ENCODE data around the gene RARS2.
A peak's percentile ranks its signal among the peaks of the same experiment; 100 is the strongest.
"Not testable (repeated sequence)": the region's sequence is repeated elsewhere in the genome, so short reads cannot be mapped to it uniquely, and the experiment has no call there.

RARS2 gene, protein sequence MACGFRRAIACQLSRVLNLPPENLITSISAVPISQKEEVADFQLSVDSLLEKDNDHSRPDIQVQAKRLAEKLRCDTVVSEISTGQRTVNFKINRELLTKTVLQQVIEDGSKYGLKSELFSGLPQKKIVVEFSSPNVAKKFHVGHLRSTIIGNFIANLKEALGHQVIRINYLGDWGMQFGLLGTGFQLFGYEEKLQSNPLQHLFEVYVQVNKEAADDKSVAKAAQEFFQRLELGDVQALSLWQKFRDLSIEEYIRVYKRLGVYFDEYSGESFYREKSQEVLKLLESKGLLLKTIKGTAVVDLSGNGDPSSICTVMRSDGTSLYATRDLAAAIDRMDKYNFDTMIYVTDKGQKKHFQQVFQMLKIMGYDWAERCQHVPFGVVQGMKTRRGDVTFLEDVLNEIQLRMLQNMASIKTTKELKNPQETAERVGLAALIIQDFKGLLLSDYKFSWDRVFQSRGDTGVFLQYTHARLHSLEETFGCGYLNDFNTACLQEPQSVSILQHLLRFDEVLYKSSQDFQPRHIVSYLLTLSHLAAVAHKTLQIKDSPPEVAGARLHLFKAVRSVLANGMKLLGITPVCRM

DNA sequence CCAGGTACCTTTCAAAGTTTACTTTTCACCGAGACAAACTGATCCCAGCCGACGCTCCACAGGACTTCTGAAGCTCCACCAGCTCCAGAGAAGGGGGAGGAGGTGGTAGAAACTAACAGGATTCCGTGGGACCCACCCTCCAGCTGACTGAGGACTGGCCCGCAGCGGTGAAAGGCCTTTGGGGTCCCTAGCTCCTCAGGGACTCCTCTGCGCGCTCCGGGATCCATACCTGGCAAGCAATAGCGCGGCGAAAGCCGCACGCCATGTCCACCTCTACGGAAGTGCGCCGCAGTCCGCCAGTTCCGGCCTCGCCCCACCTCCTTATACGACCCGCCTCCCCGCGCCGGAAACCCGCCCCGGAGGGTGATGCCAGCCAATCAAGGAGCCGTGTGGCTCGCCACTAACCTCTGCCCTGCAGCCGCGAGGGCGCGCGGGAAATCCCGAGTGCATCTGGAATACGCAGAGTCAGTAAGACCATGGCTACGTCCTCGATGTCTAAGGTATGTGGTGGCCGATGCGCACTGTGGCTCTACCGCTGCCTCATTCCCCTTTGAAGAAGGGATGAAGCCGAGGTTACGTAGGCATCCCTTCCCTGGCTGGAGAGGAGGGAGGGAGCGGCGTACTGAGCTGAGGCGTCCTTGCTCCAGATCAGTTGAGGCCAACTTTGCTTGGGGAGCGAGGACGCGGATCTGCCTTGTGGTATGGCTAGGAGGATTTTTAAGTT lies at the start of gene RARS2, which contains the start of gene ORC3:
Gene RARS2, minus strand, starts transcription at position 295 of the 724 bp plus-strand sequence. Its CDS starts 30 bp downstream, at position 265.
Gene ORC3, plus strand, starts transcription at position 443 of the 724 bp plus-strand sequence. Its CDS starts 34 bp downstream, at position 477.
- peak; percentile 86 to 95 for DNase-seq (ENCODE audit: low read depth in 2 of 2)

GRCh38 chr6:87639373-87639772 lies 49.6 kb upstream of the RARS2 start:
- no peak for DNase-seq (ENCODE audit: low read depth in 2 of 2)

DNA sequence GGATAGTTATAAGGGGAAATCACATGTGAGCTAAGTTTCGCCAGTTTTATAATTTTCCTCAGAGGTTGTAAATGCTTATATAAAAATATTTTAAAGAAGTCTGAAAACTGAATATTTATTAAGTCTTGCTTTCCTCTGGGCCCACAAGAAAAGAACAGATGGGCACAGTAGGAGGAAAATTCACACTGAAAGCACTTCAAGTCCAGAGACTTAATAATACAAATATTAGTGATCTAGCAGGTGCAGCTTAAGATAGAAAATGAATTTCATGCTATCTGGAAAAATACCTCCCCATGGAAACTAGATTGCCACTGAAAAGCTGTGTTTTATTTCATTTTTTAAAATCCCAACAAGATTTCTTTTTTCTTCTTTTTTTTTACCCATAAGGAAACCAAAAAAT lies 47.3 kb upstream of the RARS2 start:
- DNase-seq (ENCODE audit: low read depth in 2 of 2) = no peak

GRCh38 chr6:87636315-87636714 lies 46.5 kb upstream of the RARS2 start:
- DNase-seq (ENCODE audit: low read depth in 2 of 2) = no peak

DNA sequence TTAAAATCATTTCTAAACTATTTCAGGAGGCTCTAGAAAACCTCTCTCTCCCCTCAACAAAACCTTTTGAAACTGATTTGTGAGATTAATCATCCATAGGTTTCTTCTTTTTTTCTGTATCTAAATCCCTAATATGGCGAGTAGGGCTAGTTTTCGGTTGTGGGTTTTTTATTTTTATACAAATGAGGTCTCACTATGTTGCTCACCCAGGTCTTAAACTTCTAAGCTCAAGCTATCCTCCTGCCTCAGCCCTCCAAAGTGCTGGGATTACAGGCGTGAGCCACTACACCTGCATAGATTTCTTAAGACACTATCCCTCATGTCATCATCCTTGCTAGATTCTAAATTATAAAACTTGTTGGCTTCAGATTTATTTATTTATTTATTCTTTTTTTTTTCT lies 44.1 kb upstream of the RARS2 start:
- no peak for DNase-seq (ENCODE audit: low read depth in 2 of 2)

DNA sequence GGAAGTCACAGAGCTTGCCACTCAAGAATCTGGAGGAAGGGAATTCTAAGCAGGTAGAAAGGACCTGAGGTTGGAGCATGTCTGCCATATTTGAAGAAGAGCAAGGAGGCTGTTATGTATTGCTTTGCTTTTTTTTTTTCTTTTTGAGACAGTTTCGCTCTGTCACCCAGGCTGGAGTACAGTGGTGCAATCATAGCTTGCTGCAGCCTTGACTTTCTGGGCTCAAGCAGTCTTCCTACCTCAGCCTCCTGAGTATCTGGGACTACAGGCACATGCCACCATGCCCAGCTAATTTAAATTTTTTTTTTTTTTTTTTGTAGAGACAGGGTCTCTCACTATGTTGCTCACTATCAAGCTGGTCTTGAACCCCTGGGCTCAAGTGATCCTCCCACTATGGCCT lies 41.0 kb upstream of the RARS2 start:
- DNase-seq (ENCODE audit: low read depth in 2 of 2) = no peak

GRCh38 chr6:87628881-87629280 lies 39.1 kb upstream of the RARS2 start:
- no peak for DNase-seq (ENCODE audit: low read depth in 2 of 2)

DNA sequence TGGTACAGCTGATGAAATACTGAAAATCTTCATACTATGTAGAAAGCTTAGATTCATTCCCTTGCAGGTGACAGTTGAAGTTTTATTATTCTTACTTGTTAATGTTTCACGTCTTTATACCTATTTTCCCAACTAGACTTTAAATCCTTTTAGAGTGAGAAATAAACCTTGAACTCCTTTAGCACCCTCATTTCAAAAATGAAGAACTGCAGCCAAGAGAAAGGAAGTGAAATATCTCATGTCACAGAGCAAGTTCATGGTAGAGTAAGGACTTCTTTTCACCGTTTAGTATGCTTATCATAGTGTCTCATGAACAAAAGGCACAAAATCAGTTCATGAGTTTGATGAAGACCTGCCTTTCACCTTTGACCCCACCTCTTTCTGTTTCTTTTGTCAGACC lies 38.6 kb upstream of the RARS2 start:
- no peak for DNase-seq (ENCODE audit: low read depth in 2 of 2)

DNA sequence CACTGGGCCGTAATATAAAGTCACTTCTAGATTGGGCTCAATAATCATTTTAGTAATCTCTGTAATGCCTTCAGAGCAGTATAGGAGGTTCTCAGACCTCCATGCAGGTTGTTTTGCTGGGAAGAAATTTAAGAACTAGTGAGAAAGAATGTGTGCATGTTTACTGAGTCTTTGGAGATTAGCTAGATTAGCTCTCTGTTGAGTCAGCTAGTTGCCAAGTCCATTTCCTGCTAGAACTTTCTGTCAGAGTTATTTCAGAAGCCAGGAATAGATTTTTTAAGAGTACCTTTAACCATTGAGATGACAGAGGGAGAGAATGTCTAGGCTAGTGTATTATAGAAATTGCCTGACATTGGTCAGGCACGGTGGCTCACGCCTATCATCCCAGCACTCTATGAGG lies 33.5 kb upstream of the RARS2 start:
- no peak for DNase-seq (ENCODE audit: low read depth in 2 of 2)

- no peak for DNase-seq (ENCODE audit: low read depth in 2 of 2)
These were observed 28.7 kb upstream of the RARS2 start for GRCh38 chr6:87618531-87618930.

GRCh38 chr6:87617405-87617804 lies 27.6 kb upstream of the RARS2 start:
- no peak for DNase-seq (ENCODE audit: low read depth in 2 of 2)

DNA sequence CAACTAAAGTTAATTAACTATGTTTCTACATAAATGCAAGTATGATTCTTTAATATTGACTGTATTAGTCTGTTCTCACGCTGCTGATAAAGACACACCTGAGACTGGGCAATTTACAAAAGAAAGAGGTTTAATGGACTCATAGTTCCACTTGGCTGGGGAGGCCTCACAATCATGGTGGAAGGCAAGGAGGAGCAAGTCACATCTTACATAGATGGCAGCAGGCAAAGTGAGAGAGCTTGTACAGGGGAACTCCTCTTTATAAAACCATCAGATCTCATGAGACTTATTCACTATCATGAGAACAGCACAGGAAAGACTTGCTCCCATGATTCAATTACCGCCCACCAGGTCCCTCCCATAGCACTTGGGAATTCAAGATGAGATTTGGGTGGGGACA lies 23.2 kb upstream of the RARS2 start:
- not testable (repeated sequence) for DNase-seq (ENCODE audit: low read depth in 2 of 2)

DNA sequence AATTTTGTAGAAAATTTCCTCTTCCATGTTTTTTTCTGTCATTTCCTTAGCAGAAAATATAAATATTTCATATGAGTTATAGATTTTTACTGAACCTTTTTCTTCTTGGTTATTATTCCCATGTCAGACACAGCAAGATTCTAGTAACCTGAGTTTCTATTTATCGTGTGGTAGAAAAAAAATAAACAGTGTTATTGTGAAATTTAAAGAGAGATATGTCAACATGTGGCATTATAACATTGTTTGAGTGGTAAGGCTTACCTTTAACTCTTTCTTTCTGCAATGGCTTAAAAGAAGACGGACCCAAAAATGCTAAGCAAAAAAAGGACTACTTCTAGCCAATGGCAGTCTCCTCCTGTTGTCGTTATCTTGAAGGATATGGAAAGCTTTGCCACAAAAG lies 19.0 kb upstream of the RARS2 start:
- DNase-seq (ENCODE audit: low read depth in 2 of 2) = no peak

- DNase-seq (ENCODE audit: low read depth in 2 of 2) = no peak
These were observed 16.4 kb upstream of the RARS2 start for GRCh38 chr6:87606199-87606598.

GRCh38 chr6:87600576-87600975 lies 10.8 kb upstream of the RARS2 start:
- DNase-seq (ENCODE audit: low read depth in 2 of 2) = no peak

DNA sequence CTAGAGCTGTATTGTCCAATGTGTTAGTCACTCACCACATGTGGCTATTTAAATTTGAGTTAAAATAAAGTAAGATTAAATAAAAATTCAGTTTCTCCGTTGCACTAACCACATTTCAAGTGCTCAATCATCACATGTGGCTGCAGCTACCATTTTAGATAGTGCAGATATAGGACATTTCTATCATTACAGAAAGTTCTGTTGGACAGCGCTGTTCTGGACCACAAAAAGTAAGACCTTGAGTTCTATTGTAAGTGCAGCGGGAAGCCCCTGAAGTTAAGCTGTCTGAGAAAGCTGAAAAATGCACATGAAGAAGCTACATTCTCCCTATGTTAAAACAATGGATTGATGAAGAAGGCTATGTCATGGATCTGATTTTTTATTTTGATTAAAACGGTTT lies 1.2 kb upstream of the RARS2 start:
- DNase-seq (ENCODE audit: low read depth in 2 of 2) = no peak

GRCh38 chr6:87590417-87590880 lies 662 bp upstream of the RARS2 start:
- no peak for DNase-seq (ENCODE audit: low read depth in 2 of 2)

DNA sequence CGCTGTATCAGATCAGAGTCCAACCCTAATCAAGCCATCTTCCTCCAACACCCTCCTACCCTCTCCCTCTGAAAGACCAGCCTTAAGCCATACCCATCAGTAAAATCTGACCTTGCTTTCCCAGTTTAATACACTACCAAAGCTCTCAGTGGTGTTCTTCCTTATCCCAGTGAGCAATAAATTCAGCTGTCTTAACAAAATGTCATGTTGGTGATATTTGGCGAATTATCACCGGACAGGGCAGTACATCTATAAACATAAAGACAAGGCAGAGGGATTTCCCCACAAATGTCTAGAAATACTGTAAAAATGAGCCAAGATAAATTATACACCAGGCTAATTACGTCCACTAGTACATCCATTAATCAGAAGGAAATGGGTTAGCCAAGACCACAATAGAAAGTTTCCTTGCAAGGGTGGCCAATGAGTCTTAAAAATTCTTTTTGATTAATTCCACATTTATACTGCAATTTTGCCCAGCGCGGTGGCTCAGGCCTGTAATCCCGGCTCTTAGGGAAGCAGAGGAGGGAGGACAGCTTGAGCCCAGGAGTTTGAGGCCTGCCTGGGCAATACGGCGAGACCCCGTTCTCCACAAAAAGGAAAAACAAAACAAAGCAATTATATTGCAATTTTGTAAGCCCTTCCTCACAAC lies 905 bp downstream of the RARS2 start:
- DNase-seq (ENCODE audit: low read depth in 2 of 2) = no peak

DNA sequence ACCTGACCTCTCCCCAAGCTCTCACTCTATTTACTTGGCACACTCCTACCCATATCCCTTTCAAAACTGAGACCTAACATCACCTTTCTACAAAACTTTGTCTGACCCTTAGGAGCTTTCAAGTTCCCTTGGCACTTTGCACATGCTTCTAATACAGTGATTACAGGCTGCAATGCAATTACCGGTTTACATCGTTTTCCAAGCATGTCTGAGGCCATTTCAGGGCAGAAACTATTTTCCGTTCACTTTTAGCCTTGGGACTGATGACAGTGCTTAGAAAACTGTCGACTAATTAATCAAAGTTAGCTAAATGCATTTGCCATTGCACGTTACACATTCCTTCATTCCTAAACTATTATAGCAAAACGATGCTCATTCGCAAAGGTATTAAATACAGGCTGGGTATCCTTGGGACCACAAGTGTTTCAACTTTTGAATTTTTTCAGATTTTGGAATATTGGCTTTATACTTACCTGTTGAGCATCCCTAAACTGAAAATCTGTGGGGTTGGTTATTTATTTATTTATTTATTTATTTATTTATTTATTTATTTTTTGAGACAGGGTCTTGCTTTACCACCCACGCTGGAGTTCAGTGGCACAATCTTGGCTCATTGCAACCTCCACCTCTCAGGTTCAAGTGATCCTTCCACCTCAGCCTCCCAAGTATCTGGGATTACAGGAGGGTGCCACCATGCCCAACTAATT lies 3.3 kb downstream of the RARS2 start:
- DNase-seq (ENCODE audit: low read depth in 2 of 2) = no peak

GRCh38 chr6:87583822-87584221 lies 6.0 kb downstream of the RARS2 start:
- no peak for DNase-seq (ENCODE audit: low read depth in 2 of 2)

GRCh38 chr6:87575423-87575822 lies 14.4 kb downstream of the RARS2 start:
- DNase-seq (ENCODE audit: low read depth in 2 of 2) = no peak
